Kidney capillary endothelial cell (primary cell): ENCODE results near the gene PXT1.
"Not testable (repeated sequence)": the region's sequence is repeated elsewhere in the genome, so short reads cannot be mapped to it uniquely, and the experiment has no call there.

Experiments used
- DNase-seq: peaks from one replicate; pipeline ENCODE4 v3.0.0-alpha.2; 2018; ENCODE audit warnings: low spot score

The PXT1 gene

GRCh38 chr6:36443471-36444428 is 1.1 kb upstream of the PXT1 start:
- DNase-seq, result no peak

GRCh38 chr6:36442103-36442670 is 467 bp downstream of the PXT1 start:
- peak; percentile 23 for DNase-seq

DNA sequence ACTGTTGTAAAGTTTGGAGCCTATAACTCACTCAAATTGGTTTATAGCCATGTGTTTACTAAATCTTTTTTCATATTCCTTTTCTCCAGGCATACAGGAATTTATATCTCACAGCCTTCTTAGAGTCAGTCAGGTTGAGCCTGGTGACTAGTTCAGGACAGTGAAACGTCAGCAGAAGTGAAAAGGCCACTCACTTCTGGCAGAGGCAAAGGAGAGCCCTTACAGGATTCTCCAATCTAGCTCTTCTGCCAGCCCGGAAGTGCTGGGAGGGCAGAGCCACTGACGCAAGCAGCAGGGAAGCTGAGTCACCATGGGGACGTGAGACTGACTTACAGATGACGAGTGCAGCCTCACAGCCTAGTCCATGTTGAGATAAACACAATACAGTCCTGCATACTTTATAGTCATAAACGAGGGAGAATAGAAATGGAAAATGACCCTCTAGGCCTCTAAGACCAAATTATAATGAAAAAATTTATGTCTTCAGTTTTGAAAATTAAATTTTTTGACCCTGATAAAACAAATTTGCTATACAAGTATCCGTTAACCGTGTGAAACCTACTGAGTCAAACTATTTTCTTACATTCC is 1.3 kb downstream of the PXT1 start:
- DNase-seq, result peak; percentile 99

DNA sequence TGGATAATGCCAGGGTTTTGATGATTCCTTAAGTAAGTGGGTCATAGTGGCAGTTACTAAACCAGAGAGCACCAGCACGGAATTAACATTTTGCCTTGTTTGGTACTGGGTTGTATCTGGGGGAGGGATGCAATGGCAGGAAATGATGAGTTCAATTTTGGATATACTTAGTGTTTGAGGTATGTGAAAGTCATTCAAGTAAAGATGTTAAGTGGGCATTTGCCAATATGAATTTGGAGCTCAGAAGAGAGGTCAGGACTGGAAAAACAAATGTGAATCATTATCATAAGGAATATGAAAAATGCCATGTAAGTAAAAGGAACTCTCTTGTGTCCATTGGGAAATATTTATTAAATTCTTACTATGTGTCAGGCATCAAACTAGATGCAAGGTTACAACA is 6.2 kb downstream of the PXT1 start:
- DNase-seq, result no peak

- DNase-seq, result no peak
These were observed 10.4 kb downstream of the PXT1 start for GRCh38 chr6:36432151-36432671.

- no peak for DNase-seq
These were observed 11.5 kb downstream of the PXT1 start for GRCh38 chr6:36431197-36431596.

GRCh38 chr6:36430351-36430750 is 12.3 kb downstream of the PXT1 start:
- DNase-seq, result no peak

GRCh38 chr6:36428911-36429310 is 13.7 kb downstream of the PXT1 start:
- DNase-seq, result no peak

DNA sequence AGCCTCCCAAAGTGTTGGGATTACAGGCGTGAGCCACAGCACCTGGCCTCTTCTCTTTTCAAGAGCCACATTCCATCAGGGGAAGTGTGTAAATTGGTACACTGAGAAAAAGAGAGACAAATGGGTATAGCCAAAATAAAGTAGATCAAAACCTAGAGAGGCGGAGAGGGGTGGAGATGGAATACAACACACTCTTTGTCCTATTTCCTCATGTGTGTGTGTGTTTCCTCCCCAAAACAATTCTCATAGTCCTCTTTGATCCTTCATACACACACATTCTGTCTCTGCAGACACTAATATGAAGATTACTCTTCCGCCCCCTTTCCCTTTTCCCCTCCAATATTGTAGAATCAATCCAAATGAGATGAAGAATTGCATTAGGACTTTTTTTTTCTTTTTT is 16.0 kb downstream of the PXT1 start:
- DNase-seq, result no peak

DNA sequence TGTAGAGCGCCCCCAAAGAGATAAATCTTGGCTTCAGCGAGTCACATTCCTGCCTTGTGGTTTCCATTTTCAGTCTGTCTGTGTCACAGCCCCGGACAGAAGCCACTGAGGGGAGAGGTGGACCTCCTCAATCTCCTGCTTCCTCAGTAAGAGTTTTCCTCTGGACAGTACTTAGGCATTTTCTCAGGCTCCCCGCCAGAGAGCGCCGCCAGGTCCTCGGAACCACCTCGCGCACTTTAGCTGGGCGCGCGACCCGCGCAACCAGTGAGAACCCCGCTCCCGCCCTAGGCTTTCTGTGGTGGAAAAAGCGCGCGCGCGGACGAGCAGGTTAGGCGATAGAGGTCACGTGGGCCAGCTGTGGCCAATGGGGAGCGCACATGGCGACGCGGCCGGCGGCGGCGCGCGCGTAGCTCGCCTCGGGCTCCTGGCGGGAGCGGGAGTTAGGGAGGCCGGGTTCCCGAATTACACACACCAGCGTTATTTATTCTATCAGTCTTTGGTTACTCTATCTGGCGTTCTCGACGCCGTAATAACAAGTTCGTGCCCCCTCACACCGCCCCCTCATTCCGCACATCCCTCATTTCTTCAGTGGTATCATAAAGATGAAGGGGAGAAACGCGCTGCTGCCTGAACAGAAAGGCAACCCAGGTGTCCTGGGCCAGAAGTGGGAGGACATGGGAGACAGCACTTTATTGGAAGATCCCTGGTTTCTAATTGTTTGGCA is 19.4 kb downstream of the PXT1 start:
- peak; percentile 97 for DNase-seq

GRCh38 chr6:36422714-36423100 is 19.9 kb downstream of the PXT1 start:
- no peak for DNase-seq

DNA sequence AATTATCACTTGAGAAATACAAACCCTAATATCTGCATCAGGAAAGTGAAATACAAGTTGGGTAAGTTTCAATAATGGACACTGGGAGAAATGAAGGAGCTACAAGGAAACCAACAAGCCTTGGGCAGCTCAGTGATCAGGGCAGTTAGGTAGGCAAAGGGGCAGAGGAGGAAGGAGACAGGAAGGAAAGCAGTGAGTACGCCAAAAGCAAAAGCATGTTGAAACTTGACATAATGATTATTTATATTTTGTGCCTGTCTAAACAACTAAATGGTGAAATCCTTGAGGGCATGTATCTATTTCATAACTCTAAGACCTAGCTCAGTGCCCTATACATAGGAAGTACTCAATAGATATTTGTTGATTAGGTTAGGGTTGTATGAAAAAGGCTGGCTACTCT is 23.3 kb downstream of the PXT1 start:
- no peak for DNase-seq

DNA sequence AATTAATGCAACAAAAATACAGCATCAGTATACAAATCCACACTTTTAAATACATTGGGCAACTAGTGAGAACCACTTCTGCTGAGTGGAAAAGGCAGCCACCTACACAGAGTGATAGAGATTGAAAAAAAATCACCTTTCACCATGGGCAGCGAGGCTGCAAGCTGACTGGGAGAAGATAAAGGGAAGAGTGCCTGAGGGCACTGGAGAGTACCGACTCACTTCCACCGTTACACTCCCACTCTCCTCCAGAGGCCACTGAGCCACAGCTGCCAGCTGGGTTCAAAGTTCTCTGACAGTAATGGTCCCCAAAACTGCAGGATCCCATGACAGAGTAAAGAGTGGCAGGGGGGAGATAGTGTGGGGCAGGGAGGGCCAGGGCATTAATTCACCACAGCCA is 24.1 kb downstream of the PXT1 start:
- no peak for DNase-seq

DNA sequence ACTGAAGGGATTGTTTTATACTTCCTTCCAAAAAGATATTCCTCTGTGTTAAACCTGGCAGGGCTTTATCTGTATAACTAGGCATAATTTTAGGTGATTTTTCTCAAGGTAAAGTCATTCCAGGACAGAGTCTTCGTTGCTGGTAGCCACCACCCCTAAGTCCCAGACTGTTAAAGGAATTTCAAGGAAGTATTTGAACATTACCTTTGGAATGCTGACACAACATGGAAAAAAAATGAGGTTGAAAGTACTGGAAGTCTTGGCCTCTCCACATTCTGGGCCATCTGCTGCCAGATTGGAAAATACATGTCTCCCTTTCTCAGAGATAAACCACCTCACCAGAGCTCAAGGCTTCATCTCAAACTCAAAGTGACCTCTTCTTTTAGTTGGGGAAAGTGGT is 28.2 kb downstream of the PXT1 start:
- no peak for DNase-seq

DNA sequence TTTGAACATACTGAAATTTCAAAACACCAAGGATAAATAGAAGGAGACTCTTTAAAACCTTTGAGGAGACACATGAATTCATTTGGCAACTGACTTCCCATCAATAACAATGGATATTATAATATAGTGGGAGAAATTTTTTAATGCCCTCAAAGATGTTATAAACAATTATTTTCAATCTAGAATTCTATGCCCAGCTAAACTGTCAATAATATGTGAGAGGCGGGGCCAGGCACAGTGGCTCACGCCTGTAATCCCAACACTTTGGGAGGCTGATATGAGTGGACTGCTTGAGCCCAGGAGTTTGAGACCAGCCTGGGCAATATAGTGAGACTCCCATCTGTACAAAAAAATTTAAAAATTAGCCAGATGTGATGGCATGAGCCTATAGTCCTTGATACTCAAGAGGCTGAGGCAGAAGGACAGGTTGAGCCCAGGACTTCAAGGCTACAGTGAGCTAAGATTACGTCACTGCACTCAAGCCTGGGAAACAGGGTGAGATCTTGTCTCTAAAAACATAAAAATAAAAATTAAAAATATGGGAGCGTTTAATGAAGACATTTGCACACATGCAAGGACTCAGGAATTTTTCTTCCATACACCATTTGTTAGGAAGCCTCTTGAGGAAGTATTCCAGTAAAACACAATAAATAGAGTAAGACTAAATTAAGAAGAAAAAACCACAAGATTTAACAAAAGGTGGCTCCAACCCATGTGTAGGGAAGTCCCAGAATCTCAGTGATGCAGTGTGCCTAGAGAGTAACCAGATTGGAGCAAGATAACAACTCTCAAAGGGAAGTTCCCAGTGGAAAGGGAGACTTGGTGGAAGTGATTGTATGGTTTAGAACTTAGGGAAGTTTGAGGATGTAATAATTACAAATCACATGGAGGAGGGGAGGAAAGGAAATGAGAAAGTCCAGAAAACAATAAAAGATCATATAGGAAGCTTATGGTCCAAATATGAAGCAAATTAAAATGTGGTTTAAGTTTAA is 28.9 kb downstream of the PXT1 start:
- no peak for DNase-seq

DNA sequence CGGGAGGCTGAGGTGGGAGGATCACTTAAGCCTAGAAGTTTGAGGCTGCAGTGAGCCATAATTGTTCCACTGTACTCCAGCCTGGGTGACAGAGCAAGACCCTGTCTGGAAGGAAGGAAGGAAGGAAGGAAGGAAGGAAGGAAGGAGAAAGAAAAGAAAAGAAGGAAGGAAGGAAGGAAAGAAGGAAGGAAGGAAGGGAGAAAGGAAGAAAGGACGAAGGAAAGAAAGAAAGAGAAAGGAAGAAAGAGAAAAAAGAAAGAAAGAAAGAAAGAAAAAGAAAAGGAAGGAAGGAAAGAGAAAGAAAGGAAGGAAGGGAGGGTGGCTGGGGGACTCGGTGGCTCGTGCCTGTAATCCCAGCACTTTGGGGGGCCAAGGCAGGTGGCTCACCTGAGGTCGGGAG is 32.9 kb downstream of the PXT1 start:
- DNase-seq, result not testable (repeated sequence)

DNA sequence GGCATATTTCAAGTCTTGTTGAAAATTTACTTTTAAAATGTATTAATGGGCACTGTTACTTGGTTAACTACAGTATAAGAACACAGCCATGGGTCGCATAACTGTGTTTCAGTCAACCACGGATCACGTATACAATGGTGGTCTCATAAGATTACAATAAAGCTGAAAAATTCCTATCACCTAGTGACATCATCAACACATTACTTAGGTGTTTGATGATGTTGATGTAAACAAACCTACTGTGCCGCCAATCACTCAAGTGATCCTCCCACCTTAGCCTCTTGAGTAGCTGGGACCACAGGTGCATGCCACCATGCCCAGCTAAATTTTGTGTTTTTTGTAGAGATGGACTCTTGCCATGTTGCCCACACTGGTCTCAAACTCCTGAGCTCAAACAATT is 38.5 kb downstream of the PXT1 start:
- DNase-seq, result no peak

DNA sequence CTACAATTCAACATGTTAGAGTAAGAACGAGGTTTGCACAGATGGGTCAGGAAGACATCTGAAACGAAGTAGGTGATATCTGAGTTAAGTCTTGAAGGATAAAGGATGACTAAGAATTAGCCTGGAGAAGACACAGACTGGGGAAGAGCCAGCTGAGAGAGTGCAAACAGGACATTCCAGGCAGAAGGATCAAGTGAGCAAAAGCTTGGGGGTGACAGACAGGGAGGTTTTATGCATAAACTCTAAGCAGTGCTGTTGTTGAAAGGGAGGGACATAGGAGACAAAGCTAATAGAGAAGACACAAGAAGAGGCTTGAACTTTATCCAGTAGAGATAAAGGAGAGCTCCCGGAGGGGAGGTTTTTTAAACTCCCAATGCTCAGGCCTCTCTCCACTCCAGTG is 40.2 kb downstream of the PXT1 start:
- DNase-seq, result no peak

GRCh38 chr6:36399970-36400369 is 42.7 kb downstream of the PXT1 start:
- no peak for DNase-seq

GRCh38 chr6:36392621-36393020 is 50.0 kb downstream of the PXT1 start:
- no peak for DNase-seq

DNA sequence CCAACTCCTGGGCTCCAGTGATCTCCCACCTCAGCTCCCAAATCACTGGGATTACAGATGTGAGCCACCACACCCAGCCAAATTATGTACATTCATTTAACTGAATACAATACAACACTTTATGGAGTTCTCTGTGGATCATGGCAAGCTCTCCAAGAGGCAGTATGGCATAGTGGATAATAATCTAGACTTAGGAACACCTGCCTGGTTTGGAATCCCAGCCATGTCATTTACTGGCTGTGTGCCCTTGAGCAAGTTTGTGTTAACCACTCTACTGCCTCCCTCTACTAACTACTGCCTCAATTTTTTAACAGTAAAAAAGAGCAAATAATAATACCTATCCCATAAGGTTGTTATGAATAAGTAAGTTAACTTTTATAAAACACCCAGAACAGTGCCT is 53.3 kb downstream of the PXT1 start:
- DNase-seq, result no peak
